Activated CD8-positive, alpha-beta memory T cell treated with anti-CD3 and anti-CD28 coated beads for 4 hours (primary cell): ENCODE measurements around the gene LAD1.

Experiments
- DNase-seq, 2 donors: peaks; one replicate each; pipeline ENCODE4 v3.0.0-alpha.2; 2020; ENCODE audit warnings: low read depth in 2 of 2

Gene LAD1

GRCh38 chr1:201399018-201399351 is at the start of gene LAD1:
Gene LAD1 (minus strand): TSS chr1:201399324. CDS start chr1:201399306, 18 bp downstream.
- DNase-seq = no peak

GRCh38 chr1:201447903-201448871 is 49.1 kb upstream of the LAD1 start:
- DNase-seq = peak; percentile 16 to 28

DNA sequence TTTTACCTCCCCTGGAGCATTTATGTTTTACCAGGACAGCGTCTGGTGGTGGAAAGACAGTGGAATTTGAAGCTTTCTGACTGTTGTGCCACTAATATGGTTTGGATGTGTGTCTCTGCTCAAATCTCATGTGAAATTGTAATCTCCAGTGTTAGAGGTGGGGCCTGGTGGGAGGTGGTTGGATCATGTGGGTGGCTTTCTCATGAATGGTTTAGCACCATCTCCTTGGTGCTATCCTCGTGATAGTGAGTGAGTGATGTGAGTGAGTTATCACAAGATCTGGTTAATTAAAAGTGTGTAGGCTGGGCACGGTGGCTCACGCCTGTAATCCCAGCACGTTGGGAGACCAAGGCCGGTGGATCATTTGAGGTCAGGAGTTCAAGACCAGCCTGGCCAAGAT is 46.2 kb upstream of the LAD1 start:
- no peak for DNase-seq

- DNase-seq = no peak
These were observed 45.7 kb upstream of the LAD1 start for GRCh38 chr1:201444792-201445191.

DNA sequence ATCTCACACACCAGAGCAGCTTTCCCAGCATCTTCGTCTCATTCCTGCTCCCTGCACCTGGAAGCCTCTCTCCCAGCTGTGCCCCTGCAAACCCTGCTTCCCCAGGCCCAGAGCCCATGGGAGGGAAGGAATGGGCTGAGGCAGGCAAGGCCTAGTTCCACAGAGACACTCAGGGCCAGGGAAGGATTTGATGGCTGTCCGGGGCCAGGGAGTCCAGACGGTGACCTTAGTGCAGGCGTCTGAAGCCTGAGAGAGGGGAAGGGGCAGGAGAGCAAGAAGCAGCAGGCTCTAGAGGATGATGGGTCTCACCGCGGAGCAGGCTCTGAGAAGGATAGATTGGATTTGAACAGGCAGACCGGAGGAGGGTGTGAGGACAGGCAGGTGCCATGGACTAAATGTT is 44.6 kb upstream of the LAD1 start:
- no peak for DNase-seq

- DNase-seq = no peak
These were observed 37.8 kb upstream of the LAD1 start for GRCh38 chr1:201436969-201437368.

DNA sequence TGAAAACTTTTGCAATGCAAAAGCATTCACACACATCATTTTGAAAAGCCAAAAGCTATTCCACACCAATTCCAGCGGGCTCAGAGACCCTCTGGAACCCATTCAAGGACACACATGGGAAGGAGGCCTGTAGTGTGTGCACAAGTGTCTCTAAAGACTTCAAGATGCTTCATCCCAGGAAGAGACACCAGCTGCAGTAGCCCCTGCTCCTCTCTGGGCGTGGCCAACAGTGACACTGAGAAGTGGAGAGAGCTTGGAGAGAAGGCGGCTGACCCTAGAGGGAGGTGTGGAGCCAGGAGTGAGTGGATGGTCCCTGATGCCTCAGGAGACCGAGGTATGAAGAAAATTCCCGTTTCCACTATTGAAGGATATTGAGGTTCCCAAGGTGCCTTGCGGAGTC is 37.3 kb upstream of the LAD1 start:
- DNase-seq = no peak

DNA sequence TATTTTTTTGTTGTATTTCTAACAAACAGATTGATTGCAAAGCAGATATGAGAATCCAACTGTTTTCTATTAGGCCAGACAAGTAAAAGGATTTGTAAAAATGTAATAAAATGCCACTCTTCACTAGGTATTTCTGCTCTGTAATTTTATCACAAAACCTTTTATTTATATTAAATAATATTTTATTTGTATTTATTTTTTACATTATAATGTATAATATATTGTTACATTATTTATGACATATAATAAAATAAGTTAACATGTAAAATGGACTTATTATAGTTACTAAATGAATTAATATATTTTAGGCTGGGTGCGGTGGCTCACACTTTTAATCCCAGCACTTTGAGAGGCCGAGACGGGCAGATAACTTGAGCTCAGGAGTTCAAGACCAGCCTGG is 35.1 kb upstream of the LAD1 start:
- DNase-seq = no peak

GRCh38 chr1:201433609-201434008 is 34.5 kb upstream of the LAD1 start:
- no peak for DNase-seq

DNA sequence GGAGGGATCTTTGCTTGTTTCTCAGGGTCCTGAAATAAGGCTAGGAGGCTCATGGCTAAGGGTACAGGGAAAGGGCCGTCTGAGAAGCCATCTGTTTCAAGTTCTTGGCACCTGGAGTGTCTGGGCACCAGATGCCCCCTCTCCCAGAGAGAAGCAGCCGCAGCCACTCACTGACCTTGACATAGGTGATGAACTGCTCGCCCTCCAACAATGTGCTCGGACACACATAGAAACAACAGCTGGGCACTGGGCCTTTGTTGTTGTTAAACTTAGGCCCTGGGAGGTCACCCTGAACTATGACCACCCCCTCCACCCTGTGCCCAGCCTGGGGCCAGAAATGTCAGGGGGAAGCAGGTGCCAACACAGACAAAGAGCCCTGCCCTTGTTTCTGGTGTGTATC is 31.7 kb upstream of the LAD1 start:
- DNase-seq = no peak

DNA sequence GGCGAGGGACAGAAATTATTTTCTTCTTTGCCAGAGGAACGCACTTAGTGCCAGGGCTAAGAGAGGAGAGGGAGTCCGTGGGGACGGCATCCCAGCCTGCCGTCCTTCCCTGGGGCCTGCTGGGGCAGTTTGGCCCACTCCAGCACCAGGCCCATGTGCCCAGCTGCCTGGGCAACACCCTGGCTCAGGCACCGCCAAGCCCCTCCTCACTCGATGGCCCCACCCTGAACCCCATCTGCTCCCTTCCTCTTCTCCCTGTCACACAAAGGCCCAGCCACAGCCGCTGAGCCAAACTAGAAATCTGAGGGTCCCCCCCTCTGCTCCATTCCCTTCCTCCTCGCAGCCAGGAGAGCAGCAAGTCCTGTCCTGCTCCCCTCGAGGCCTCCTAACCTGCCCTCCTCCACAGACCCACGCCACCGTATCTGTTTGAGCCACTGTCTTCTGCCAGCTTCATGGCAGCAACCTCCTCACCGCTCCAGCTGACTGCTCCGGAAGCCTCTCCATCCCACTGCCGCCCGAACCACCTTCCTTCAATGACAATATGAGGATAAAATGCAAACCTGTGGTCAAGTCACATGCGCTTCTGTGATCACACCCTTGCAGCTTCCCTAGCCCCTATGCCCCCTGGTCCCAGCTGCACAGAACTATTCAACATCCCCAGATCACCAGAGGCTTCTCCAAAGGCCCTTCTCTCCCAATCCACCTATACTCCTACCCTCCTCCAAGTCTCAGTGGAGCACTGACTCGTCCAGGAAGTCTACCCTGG is 30.8 kb upstream of the LAD1 start:
- no peak for DNase-seq

- no peak for DNase-seq
These were observed 28.8 kb upstream of the LAD1 start for GRCh38 chr1:201427963-201428362.

- no peak for DNase-seq
These were observed 27.6 kb upstream of the LAD1 start for GRCh38 chr1:201426479-201427310.

DNA sequence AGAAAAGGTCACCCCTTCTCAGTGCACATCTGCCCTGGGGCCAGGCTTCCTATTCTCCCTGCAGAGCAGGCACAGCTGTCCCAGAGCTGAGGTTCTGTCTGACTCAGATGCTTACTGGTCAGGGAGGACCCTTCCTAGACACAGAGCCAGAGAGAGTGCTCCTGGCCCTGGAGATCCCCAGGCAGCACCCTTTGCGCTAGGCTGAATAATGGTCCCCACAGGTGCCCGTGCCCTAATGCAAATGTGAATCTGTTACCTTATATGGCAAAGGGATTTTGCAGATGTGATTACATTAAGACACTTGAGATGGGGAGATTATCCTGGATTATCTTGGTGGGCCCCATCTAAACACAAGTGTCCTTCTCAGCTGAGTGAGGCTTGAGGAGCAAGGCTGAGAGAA is 25.0 kb upstream of the LAD1 start:
- no peak for DNase-seq

- no peak for DNase-seq
These were observed 24.5 kb upstream of the LAD1 start for GRCh38 chr1:201423655-201424054.

DNA sequence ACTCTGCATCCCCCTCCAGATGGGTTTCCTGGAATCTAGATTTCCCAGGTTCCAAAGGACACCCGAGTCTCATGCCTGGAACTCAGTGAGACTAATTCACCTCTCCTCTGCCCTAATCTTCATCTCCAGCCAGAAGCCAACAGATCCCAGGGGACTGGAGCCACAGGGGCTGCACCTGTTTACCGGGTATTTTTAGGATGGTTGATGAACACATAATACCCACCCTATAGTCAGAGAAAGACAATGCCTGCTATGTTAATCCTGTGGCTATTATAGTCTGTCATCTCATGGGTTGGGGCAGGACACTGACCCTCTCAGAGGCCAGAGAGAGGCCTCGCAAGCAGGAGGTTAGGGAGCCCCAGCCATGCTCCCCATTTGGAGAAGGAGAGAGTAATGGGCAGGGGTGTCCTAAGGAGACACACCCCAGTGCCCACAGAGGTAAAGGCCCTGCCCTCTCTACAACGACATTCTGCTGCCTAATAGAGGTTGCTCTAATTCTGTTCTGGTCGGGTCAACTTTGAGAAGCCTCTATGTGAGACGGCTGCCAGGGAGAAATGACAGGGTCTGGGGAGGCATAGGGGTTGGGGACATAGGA is 23.4 kb upstream of the LAD1 start:
- no peak for DNase-seq

DNA sequence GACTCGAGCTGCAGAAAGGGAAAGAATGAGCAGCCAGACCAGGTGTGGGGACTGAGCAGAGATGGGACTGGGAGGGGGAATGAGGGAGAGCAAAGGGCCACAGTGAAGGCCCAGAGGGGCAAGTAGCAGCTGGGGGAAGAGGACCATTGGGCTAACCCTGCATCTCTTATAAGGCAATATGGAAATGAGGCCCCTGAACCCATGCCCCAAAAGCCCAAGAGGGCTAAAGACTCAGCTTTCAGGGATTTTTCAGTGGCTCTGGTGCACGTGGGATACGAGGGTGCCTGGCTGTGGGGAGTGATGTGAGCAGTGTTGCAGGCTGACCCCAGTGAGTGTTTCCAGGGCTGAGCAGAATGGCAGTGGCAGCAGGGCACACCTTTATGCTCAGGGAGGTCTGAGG is 22.9 kb upstream of the LAD1 start:
- no peak for DNase-seq

DNA sequence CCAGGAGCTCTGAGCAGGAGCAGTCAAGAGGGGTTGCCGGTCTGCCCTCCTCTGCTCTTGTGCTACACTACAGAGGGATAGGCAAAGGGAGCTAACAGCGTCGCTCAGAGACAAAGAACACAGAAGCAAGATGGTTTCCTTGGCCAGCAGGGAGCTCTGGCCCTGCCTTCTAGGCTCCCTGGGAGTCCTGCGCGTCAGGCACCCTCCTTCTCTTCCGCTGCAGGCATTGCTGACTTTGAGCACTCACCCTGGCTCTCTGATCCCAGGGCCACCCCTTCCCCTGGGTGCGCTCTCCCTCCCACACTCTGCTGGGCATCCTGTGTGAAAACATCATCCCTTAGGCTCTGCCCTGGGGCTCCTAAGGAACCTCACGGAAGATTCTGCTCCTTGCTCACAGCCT is 21.9 kb upstream of the LAD1 start:
- no peak for DNase-seq

GRCh38 chr1:201420608-201421002 is 21.5 kb upstream of the LAD1 start:
- no peak for DNase-seq

DNA sequence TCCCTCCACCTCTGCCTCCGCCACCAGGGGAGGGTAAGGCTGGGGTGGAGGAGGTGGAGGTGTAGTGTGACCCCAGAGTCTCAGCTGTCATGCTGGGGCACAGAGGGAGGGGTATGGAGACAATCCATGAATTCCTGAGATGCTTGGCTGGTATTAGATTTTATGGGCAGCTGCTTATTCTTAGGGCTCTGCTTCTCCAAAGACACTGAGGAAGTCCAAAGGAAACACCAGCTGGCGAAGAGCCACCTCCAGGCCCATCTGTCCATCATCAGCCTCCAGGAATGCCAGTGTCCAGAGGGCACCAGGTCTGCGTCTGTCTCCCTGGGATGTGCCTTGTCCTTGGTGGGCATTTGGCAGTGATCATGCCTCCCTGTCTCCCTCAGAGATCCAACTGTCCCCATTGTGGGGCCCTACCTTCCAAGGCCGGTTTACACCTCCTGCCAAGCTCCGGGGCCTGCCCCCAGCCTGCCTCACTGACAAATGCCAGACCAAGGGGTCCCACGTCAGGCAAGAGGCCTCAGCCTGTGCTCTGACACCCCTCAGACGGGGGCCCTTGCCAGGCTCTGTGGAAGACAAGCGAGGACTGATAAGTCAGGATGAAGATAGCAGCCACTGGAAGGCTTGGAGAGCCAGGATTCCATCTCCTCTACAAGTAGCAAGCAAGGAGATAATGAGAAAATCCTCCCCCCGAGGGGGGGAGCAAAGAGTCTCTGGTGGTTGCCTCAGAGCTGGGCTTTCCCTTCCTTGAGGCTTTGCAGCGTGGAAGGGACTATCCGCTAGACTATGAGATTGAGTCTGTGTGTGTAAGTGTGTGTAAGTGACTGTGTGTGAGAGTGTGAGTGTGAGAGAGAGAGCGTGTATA is 20.9 kb upstream of the LAD1 start:
- DNase-seq = no peak

- DNase-seq = no peak
These were observed 20.1 kb upstream of the LAD1 start for GRCh38 chr1:201419256-201419655.
